Activated naive CD8-positive, alpha-beta T cell treated with anti-CD3 and anti-CD28 coated beads for 36 hours (primary cell): ENCODE data around the gene SDK1. TPM values are rescaled to one million over a fixed set of nuclear protein-coding genes. Genes with fewer than 3 reads are reported as not detected.

Experiments used
- DNase-seq: peaks from one replicate; pipeline ENCODE4 v3.0.0; 2021
- H3K27ac Mint-ChIP-seq: one replicate; pipeline ENCODE4 v1.8.0; 2022; ENCODE audit warnings: mild to moderate bottlenecking, moderate library complexity, mixed read lengths
- H3K27me3 Mint-ChIP-seq: one replicate; pipeline ENCODE4 v1.8.0; 2022; ENCODE audit warnings: mild to moderate bottlenecking, mixed read lengths
- H3K36me3 Mint-ChIP-seq: one replicate; pipeline ENCODE4 v1.8.0; 2021; ENCODE audit warnings: mild to moderate bottlenecking, mixed read lengths
- H3K4me1 Mint-ChIP-seq: one replicate; pipeline ENCODE4 v1.8.0; 2021; ENCODE audit warnings: mixed read lengths
- H3K4me3 Mint-ChIP-seq: one replicate; pipeline ENCODE4 v1.8.0; 2022; ENCODE audit warnings: mild to moderate bottlenecking, moderate library complexity, mixed read lengths
- H3K9me3 Mint-ChIP-seq: one replicate; pipeline ENCODE4 v1.8.0; 2022; ENCODE audit warnings: mixed read lengths
- total RNA-seq, 2 experiments: library from RNA; stranded (reverse); gene quantifications; one replicate each; pipeline ENCODE4 v1.2.3, GENCODE V29; 2021

Gene SDK1
- total RNA-seq, 2 experiments from 2014 or later: 0.49 to 0.54 TPM

- Mint-ChIP-seq H3K27me3 (peaks cover 3% of the 10 kb centered on the region), H3K36me3 (no peaks in the 10 kb centered on the region), H3K4me1 (no peaks in the 10 kb centered on the region), H3K4me3 (no peak overlapping the region), H3K9me3 (no peaks in the 10 kb centered on the region), H3K27ac (no peak overlapping the region)
- DNase-seq: no peak
Observed at GRCh38 chr7:3805151-3805550, 504.1 kb downstream of the SDK1 start.

- H3K9me3 Mint-ChIP-seq: no peaks in the 10 kb centered on the region
- H3K4me1 Mint-ChIP-seq: no peaks in the 10 kb centered on the region
- H3K36me3 Mint-ChIP-seq: no peaks in the 10 kb centered on the region
- no peak overlapping the region for H3K4me3 Mint-ChIP-seq
- no peak for DNase-seq
- H3K27ac Mint-ChIP-seq: no peak overlapping the region
- peaks cover 4% of the 10 kb centered on the region for H3K27me3 Mint-ChIP-seq
Observed at GRCh38 chr7:3806516-3806915, 505.5 kb downstream of the SDK1 start.

- no peak overlapping the region for H3K4me3 Mint-ChIP-seq
- H3K36me3 Mint-ChIP-seq: no peaks in the 10 kb centered on the region
- no peaks in the 10 kb centered on the region for H3K4me1 Mint-ChIP-seq
- no peak for DNase-seq
- H3K27ac Mint-ChIP-seq: no peak overlapping the region
- H3K27me3 Mint-ChIP-seq: peaks cover 4% of the 10 kb centered on the region
- H3K9me3 Mint-ChIP-seq: no peaks in the 10 kb centered on the region
Observed at GRCh38 chr7:3807824-3808223, 506.8 kb downstream of the SDK1 start.

DNA sequence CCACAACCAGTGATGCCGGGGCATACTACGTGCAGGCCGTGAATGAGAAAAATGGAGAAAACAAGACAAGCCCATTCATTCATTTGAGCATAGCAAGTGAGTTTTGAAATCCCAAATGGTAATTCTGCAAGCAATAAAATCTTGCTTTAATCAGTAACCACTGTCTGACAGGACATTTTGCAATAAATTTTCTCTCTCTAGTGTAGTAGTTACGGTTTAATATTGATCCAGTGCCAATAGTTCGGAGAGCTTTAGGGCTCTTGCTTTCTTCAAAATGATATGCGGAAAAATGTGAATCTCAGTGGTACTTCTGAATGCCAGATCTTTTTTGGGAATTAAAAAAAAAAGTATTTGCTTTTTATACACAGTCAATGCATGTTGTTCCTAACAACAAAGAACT is 520.4 kb downstream of the SDK1 start:
- no peaks in the 10 kb centered on the region for H3K36me3 Mint-ChIP-seq
- no peaks in the 10 kb centered on the region for H3K9me3 Mint-ChIP-seq
- H3K27me3 Mint-ChIP-seq: no peaks in the 10 kb centered on the region
- H3K4me1 Mint-ChIP-seq: no peaks in the 10 kb centered on the region
- H3K27ac Mint-ChIP-seq: no peak overlapping the region
- no peak for DNase-seq
- no peak overlapping the region for H3K4me3 Mint-ChIP-seq

DNA sequence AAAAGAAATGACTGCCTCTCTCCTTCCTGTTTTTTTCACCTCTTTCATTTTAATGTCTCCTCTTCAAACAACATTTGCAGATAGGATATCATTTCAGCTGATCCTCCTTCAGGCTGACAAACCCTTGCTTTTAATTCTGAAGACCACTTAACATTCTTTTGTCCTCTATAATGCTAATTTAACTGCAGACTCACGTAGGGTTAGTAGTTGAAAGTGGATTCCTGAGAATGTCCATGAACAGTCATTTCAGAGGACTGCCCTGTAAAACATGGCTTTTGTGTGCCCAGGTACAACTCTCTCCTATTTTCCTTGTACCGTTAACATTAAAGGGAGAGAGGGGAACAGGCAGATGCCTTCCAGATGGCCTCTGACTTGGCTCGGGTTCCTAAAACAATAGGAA is 524.4 kb downstream of the SDK1 start:
- DNase-seq: no peak
- no peak overlapping the region for H3K27ac Mint-ChIP-seq
- no peaks in the 10 kb centered on the region for H3K36me3 Mint-ChIP-seq
- no peak overlapping the region for H3K4me3 Mint-ChIP-seq
- no peaks in the 10 kb centered on the region for H3K9me3 Mint-ChIP-seq
- H3K4me1 Mint-ChIP-seq: no peaks in the 10 kb centered on the region
- H3K27me3 Mint-ChIP-seq: no peaks in the 10 kb centered on the region

- Mint-ChIP-seq H3K27ac (no peak overlapping the region), H3K4me3 (no peak overlapping the region), H3K27me3 (no peaks in the 10 kb centered on the region), H3K36me3 (no peaks in the 10 kb centered on the region), H3K9me3 (no peaks in the 10 kb centered on the region), H3K4me1 (no peaks in the 10 kb centered on the region)
- no peak for DNase-seq
Observed at GRCh38 chr7:3832199-3832598, 531.1 kb downstream of the SDK1 start.

- Mint-ChIP-seq H3K27ac (no peak overlapping the region), H3K36me3 (no peaks in the 10 kb centered on the region), H3K4me1 (no peaks in the 10 kb centered on the region), H3K9me3 (no peaks in the 10 kb centered on the region), H3K4me3 (no peak overlapping the region), H3K27me3 (no peaks in the 10 kb centered on the region)
- DNase-seq: no peak
Observed at GRCh38 chr7:3835109-3835508, 534.1 kb downstream of the SDK1 start.

DNA sequence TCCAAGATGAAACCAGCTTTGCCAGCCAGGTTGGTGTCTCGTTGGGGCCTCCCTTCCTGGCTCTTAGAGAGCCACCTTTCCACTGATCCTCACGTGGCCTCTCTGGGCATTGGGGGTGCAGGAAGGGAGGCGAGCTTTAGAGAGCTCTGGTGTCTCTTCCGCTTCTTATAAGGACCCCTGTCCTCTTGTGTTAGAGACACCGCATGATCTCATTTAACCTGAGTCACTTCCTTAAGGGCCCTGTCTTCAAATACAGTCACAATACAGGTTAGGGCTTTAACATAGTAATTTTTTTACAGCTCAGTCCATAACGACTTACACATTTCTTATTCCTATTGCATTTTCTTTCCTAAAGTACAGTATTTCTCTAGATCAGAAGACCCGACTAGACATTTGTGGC is 535.8 kb downstream of the SDK1 start:
- no peak for DNase-seq
- no peaks in the 10 kb centered on the region for H3K9me3 Mint-ChIP-seq
- H3K4me3 Mint-ChIP-seq: no peak overlapping the region
- H3K4me1 Mint-ChIP-seq: no peaks in the 10 kb centered on the region
- no peaks in the 10 kb centered on the region for H3K36me3 Mint-ChIP-seq
- no peaks in the 10 kb centered on the region for H3K27me3 Mint-ChIP-seq
- H3K27ac Mint-ChIP-seq: no peak overlapping the region

DNA sequence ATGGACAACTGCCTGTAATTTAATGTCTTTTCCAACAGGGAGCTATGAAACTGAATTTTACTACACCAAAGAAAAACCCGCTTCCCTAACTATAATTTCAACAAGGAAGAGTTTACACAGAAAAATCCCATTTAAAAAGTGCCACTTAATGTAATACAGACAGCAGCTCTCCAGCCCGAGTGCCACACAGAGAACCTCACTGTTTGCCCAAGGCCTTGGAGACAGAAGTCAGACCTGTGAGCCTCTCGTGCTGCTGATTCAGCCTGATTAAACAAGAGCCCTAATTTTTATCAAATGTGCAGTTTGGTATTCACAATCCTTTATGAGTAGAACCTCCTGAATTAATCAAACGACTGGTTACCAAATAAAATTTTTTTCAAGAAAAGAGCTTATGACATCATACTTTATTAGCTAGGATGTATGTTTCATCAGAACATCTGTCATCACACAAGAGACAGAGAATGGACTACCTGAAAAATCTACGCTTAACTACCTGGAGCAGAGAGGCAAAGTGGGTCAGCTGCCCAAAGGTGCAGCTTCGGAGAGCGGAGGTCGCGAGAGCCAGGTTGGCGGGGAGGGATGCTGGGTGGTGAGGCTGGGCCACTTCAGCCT is 543.6 kb downstream of the SDK1 start:
- Mint-ChIP-seq H3K9me3 (no peaks in the 10 kb centered on the region), H3K4me1 (no peaks in the 10 kb centered on the region), H3K27ac (no peak overlapping the region)

GRCh38 chr7:3846738-3847137 is 545.7 kb downstream of the SDK1 start:
- Mint-ChIP-seq H3K9me3 (no peaks in the 10 kb centered on the region), H3K27me3 (peaks cover 4% of the 10 kb centered on the region), H3K27ac (no peak overlapping the region), H3K4me1 (no peaks in the 10 kb centered on the region), H3K4me3 (no peak overlapping the region), H3K36me3 (no peaks in the 10 kb centered on the region)
- no peak for DNase-seq

More for the DNA sequence above, 543.6 kb downstream of the SDK1 start:
- no peak for DNase-seq
- no peaks in the 10 kb centered on the region for H3K27me3 Mint-ChIP-seq
- no peaks in the 10 kb centered on the region for H3K36me3 Mint-ChIP-seq
- H3K4me3 Mint-ChIP-seq: no peak overlapping the region

GRCh38 chr7:3847336-3847735 is 546.3 kb downstream of the SDK1 start:
- Mint-ChIP-seq H3K9me3 (no peaks in the 10 kb centered on the region), H3K4me1 (no peaks in the 10 kb centered on the region), H3K4me3 (no peak overlapping the region), H3K36me3 (no peaks in the 10 kb centered on the region), H3K27ac (no peak overlapping the region), H3K27me3 (peaks cover 6% of the 10 kb centered on the region)
- DNase-seq: no peak

- H3K4me1 Mint-ChIP-seq: peaks cover 5% of the 10 kb centered on the region
- no peak overlapping the region for H3K4me3 Mint-ChIP-seq
- H3K27me3 Mint-ChIP-seq: peaks cover 3% of the 10 kb centered on the region
- H3K27ac Mint-ChIP-seq: no peak overlapping the region
- H3K9me3 Mint-ChIP-seq: peaks cover 3% of the 10 kb centered on the region
- no peak for DNase-seq
- no peaks in the 10 kb centered on the region for H3K36me3 Mint-ChIP-seq
Observed at GRCh38 chr7:3859431-3859830, 558.4 kb downstream of the SDK1 start.

DNA sequence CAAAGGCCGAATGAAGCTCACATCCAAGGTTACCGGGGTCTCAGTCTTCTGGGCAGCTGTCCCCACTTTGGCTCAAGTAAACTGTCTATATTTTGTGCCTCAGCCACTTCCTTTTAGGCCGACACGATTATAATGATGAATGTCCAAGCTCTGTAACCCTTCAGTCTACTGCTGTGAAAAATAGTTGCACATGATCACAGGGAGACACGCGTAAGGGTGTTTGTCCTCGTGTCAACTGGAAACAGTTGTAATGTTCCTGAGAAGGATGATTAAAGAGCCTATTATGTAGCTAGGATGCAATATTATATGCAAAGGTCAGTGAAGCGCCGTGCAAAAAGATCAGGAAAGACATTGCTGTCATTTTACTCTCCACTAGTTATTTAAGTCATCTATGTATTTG is 559.9 kb downstream of the SDK1 start:
- no peak overlapping the region for H3K4me3 Mint-ChIP-seq
- no peak for DNase-seq
- H3K36me3 Mint-ChIP-seq: no peaks in the 10 kb centered on the region
- peaks cover 7% of the 10 kb centered on the region for H3K27me3 Mint-ChIP-seq
- peaks cover 5% of the 10 kb centered on the region for H3K4me1 Mint-ChIP-seq
- H3K9me3 Mint-ChIP-seq: peaks cover 3% of the 10 kb centered on the region
- H3K27ac Mint-ChIP-seq: no peak overlapping the region

- Mint-ChIP-seq H3K4me1 (peaks cover 5% of the 10 kb centered on the region), H3K27me3 (peaks cover 7% of the 10 kb centered on the region), H3K9me3 (peaks cover 3% of the 10 kb centered on the region), H3K36me3 (no peaks in the 10 kb centered on the region), H3K27ac (no peak overlapping the region), H3K4me3 (no peak overlapping the region)
- no peak for DNase-seq
Observed at GRCh38 chr7:3861386-3861785, 560.3 kb downstream of the SDK1 start.

- no peak overlapping the region for H3K4me3 Mint-ChIP-seq
- DNase-seq: no peak
- no peak overlapping the region for H3K27ac Mint-ChIP-seq
- H3K36me3 Mint-ChIP-seq: no peaks in the 10 kb centered on the region
- peaks cover 5% of the 10 kb centered on the region for H3K4me1 Mint-ChIP-seq
- peaks cover 3% of the 10 kb centered on the region for H3K9me3 Mint-ChIP-seq
- H3K27me3 Mint-ChIP-seq: peaks cover 7% of the 10 kb centered on the region
Observed at GRCh38 chr7:3861941-3862340, 560.9 kb downstream of the SDK1 start.

DNA sequence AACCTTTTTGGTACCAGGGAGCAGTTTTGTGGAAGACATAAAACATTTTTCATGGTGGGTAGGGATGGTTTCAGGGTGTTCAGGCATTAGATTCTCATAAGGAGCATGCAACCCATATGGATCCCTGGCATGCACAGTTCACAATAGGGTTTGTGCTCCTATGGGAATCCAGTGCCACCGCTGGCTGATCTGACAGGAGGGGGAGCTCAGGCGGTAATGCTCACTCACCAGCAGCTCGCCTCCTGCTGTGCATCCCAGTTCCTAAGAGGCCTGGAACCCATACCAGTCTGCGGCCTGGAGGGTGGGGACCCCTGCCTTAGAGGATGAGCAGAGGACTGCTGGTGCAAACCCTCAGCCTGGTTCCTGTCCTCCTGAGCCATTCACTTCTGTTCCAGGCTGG is 561.7 kb downstream of the SDK1 start:
- Mint-ChIP-seq H3K27me3 (peaks cover 7% of the 10 kb centered on the region), H3K36me3 (no peaks in the 10 kb centered on the region), H3K4me1 (peaks cover 5% of the 10 kb centered on the region), H3K27ac (no peak overlapping the region), H3K4me3 (no peak overlapping the region), H3K9me3 (peaks cover 3% of the 10 kb centered on the region)
- no peak for DNase-seq
